Esophagus muscularis mucosa (tissue), 3 donors: ENCODE data around the gene AKT3.

ENCODE experiments used
- POLR2A ChIP-seq: fragments of 450-650 bp; IDR thresholded peaks from one replicate; pipeline ENCODE4 v1.6.1; 2017; ENCODE audit warnings: antibody characterized with exemption, moderate library complexity, mild to moderate bottlenecking, low read depth
- TF ChIP-seq, protein P1 (sequence below), 3 experiments: fragments of 200-600 bp in 2 of 3; fragments of 450-650 bp in 1 of 3; sonication (generic) in 2 of 3; IDR thresholded peaks; one replicate each; pipeline ENCODE4 v1.5.1; 2017 to 2019; ENCODE audit warnings: antibody characterized with exemption in 3 of 3, mild to moderate bottlenecking in 2 of 3, moderate library complexity in 1 of 3

DNA sequence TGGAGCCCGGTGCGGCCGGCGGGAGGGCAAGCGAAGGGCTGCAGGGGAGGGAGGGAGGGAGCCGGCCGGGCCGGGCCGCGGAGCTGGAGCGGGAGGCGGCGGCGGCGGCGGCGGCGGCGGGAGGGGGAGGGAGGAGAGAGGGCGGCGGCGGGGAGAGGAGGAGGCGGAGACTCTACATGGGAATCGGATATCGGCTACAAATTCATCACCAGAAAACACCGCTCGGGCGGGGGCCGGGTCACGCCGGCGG is at the start of gene AKT3:
- TF ChIP-seq POLR2A, result no peak
- TF ChIP-seq, protein P1, sequence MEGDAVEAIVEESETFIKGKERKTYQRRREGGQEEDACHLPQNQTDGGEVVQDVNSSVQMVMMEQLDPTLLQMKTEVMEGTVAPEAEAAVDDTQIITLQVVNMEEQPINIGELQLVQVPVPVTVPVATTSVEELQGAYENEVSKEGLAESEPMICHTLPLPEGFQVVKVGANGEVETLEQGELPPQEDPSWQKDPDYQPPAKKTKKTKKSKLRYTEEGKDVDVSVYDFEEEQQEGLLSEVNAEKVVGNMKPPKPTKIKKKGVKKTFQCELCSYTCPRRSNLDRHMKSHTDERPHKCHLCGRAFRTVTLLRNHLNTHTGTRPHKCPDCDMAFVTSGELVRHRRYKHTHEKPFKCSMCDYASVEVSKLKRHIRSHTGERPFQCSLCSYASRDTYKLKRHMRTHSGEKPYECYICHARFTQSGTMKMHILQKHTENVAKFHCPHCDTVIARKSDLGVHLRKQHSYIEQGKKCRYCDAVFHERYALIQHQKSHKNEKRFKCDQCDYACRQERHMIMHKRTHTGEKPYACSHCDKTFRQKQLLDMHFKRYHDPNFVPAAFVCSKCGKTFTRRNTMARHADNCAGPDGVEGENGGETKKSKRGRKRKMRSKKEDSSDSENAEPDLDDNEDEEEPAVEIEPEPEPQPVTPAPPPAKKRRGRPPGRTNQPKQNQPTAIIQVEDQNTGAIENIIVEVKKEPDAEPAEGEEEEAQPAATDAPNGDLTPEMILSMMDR (IDR thresholded peaks at IDR 0.05), result no peak
